Activated CD4-positive, alpha-beta T cell treated with anti-CD3 and anti-CD28 coated beads for 48 hours (primary cell): ENCODE results near the gene PRRT3.

ENCODE experiments used
- DNase-seq: peaks from one replicate; pipeline ENCODE4 v3.0.0-alpha.2; 2020

Gene PRRT3

DNA sequence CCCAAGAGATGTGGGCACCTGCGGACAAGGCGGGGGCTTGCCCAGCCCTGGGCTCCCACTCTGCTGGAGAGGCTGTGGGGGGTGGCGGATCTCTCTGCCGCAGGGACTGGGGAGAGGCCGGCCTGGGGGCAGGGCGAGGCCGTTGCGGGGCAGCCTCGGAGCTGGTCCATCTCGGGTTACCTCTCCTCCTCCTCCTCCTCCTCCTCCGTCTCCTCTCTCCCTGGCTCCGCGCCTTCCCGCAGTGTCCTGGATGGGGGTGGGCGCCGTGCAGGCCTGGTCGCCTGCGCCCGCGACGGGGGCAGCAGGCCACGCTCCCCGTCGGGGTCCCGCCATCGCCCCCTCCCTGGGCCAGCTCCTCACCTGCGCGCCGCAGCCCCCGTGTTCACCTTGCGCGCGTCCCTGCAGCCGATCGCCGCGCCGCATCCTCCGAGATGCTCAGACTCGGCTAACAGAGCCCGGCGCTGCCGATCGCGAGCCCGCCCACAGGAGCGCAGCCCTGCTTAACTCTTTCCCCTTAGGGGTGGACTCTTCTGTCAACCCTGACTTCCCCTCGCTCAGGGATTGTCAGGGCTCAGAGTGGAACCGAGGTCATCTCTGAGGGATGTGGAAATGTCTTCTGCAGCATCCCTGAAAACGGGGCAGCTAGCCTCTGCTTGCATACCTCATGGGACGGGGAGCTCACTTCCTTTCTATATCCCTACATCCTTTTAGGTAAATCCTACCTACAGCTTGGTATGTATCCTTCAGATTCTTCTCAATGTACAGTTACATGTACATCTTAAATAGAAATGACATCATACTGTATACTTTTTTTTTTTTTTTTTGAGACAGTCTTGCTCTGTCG is at the start of gene PRRT3:
TSS of gene PRRT3 (minus strand) at position 447 of the 844 bp plus-strand sequence. CDS start 2,293 bp downstream, outside the sequence.
- peak; percentile 81 for DNase-seq

DNA sequence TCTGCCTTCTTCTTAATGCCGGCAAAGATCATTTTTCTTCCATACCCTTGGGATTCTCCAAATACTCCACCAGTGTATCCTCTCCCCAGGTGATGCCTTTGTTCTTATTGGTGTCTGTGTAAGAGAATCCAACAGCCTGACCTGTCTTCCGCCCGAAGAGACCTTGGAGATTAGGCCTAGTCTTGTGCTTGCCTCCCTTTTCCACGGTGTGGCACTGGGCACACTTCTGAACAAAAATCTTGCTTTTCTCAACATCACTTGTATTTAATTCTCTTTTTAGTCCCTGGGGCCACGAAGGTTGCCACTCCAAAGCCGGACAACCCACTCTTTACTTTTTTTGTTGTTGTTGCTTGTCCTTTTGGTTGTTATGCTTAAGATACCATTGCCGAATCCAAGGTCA is 48.5 kb upstream of the PRRT3 start:
- DNase-seq: no peak

DNA sequence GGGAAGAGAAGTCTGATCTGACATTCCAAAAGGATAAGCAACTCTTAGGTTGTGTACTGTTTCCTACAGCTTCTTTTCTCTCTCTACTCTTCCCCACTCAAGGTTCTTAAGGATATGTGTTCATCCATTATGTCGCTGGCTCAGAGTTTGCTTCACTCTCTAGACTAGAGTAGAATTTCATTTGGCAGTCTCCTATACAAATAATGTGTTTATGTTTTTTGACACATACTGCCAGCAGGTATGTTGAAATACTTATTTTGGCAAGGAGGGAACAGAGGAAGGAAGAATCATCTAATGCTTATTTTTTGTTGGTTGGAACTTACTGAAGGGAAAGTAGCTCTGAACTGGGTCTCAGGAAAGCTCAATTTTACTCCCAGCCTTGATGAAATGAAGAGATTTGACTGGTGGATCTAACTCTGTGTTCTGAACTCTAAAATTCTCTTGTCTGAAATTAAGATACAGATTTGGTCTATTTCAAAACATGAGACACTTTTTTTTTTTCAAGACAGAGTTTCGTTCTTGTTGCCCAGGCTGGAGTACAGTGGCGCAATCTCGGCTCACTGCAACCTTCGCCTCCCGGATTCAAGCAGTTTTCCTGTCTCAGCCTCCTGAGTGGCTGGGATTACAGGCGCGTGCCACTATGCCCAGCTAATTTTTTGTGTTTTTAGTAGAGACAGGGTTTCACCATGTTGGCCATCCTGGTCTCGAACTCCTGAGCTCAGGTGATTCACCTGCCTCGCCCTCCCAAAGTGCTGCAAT is 42.1 kb upstream of the PRRT3 start:
- no peak for DNase-seq

DNA sequence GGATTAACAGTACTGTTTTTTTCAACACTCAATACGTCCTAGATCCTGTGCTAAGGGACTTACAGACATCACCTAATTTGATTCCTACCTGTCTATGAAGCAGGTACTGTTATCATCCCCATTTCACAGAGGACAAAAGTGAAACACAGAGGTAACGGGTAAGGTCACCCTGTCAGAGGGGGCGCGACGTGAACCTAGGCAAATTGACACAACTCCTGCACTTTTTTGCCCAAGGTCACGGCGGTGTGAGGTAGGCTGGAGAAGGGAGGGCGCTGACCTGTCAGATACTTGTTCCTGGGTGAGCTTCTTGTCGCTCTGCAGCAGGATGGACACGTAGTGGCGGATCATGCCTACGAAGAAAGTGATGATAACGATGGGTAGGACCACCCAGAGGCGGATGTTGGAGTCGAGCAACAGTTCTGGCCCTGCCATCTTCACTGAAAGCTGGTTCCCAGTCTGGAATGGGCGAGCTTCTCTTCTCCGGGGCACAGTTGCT is 34.1 kb upstream of the PRRT3 start:
- no peak for DNase-seq

DNA sequence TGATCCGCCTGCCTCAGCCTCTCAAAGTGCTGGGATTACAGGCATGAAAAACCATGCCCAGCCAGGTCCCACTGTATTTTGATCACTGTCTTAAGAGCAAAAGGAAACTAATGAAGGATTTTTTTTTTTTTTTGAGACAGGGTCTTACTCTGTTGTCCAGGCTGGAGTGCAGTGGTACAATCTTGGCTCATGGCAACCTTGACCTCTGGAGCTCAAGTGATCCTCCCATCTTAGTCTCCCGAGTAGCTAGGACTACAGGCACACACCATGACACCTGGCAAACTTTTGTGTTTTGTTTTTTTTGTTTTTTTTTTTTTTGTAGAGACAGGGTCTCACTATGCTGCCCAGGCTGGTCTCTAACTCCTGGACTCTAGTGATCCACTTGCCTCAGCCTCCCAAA is 28.0 kb upstream of the PRRT3 start:
- no peak for DNase-seq

DNA sequence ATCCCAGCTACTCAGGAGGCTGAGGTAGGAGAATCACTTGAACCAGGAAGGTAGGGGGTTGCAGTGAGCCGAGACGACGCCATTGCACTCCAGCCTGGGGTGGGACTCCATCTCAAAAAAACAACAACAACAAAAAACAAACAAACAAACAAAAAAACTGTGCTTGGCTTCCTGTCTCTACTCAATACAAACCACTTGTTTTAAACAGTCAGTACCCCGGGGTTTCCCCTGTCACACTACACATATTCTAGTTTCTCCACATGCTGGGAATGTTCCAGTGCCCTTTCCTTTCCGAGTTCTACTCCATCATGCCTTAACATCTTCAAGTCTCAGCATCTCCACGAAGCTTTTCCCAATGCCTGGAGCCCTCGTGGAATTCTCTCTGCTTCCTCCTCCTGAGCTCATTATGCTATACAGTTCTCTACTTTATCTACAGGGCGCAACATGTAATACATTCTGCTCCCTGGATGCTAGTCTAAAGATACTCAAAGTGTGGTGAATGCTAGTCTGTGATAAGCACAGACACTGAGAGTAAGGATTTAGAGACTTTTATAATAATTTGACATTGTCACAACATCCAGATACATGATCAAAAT is 26.6 kb upstream of the PRRT3 start:
- no peak for DNase-seq

DNA sequence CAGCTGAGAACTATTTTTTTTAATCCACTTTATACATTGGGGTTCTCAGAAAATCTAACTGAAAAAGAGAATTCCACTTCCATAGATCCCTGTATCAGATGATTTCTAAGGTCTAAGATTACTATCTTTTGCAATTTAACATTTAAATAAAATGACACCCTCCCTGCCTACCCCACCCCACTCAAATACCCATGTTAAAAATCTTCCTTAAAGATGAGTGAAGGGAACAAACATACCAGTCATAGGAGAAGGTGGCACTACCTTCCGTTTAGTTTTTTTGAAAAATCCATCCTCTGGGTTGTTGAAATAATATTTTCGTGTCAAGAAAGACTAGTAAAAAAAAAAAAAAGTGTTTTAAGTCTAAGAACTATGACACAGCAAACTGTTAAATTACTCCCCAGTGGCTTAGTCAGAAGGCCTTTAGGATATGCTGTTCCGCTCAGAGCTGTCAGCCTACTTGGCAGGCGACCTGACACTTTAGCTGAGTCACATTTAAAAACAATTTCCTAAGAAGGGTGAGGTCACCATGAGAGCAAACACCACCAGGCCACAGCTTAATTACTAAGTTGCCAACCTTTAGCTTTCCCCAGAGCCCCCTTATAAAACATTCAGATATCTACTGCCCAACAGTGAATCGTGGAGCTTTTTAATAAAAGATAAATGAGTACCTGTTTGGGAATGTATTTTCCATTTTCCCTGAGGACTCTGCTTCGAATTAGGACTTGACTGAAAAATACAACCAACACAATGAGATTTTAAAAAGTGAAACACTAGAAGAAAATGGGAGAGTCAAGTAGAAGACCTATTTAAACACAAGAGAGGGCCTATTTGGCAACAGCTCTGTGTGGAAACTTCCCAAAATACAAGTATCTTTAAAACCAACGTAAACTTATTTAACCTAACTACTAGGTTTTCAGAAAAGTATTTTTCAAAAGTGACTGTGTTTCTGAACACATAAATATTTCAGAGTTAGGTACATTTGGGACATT is 24.8 kb upstream of the PRRT3 start:
- DNase-seq: peak; percentile 60

DNA sequence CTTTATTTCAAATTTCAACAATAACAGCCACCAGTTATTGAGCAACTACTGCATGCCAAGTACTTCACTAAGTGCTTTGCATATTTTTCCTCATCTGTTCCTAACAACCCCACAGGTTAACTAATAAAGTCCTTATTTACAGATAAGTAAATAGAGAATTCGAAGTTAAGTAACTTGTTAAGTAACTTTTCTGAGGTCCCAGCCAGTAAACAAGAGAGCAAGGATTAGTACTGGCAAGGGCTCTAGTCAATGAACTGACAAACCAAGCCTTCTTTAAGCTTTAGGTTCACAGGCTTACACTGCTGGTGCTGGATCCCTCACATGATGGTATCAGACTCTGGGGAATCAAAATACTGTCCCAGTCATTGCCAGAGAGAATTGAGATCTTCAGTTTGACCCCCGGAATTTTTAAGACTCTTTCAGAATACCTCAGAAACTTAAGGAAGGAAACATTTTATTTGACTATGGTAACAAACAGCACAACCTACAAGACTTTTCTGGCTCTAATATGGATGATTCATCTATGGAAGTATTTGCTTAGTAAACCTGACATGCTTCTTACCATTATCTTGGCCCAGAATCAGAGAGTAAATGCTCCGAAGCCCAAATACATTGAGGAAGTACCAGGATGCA is 17.9 kb upstream of the PRRT3 start:
- DNase-seq: no peak

DNA sequence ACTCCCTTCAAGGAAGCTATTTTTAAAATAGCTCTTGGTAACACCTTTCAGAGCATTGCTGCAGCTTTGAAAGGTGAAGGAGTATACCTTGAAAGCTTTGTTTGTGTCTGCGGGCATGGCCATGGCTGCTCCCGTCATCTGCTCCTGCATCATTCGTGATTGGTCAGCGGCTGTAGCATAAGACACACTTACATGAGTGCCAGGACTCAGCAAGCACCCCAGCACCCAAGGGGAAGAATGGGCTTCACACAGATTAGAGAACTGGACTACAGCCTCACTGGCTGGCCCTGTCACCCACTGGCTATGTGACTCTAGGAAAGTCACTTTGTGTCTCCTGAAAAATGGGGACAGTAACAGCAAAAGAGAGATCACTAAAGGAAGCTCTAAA is 17.4 kb upstream of the PRRT3 start:
- no peak for DNase-seq

DNA sequence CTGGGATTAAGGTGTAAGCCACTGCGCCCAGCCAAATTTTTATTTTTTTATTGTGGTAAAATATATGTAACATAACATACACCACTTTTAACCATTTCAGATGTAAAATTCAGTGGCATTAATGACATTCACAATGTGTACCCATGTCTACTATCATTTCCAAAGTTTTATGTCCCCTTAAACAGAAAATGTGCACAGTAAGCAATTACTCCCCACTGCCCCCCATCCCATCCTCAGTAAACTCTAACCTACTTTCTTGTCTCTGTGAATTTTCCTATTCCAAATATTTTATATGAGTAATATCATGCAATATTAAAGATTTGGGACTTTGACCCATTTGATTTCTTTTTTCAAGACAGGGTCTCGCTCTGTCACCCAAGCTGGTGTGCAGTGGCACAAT is 14.6 kb upstream of the PRRT3 start:
- DNase-seq: no peak

DNA sequence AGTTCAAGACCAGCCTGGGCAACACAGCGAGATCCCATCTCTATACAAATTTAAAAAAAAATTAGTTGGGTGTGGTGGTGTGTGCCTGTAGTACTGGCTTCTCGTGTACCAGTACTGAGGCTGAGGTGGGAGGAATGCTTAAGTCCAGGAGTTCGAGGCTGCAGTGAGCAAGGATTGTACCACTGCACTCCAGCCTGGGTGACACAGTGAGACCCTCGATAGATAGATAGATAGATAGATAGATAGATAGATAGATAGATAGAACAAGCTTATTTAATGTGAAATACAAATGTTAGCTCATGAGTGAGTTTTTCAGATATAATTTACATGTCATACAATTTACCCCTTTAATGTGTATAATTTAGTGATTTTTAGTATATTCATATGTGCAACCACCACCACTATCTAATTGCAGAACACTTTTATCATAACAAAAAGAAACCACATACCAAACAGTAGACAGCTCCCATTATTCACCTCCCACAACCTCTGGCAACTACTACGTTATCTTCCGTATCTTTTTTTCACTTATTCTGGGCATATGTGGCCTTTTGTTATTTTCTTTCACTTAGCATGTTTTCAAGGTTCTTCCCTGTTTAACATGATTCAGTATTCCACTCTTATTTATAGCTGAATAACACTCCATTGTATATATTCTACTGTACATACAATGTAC is 13.1 kb upstream of the PRRT3 start:
- no peak for DNase-seq

DNA sequence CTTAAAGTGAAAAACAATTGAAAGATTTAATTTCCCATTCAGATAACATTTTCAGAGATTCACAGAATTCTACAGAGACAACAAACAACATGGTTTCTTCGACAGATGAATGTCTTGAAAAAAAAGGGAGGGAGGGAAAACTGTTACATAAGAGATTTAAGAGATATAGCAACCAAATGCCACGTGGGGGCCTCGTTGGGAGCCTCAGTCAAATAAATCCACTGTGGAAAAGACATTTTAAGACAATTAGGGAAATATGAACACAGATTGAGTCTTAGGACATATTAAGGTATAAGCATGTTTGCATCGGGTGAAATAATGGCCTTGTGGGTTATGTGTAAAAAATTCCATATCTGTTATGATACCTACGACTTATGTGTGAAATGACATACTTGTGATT is 5.0 kb upstream of the PRRT3 start:
- no peak for DNase-seq

DNA sequence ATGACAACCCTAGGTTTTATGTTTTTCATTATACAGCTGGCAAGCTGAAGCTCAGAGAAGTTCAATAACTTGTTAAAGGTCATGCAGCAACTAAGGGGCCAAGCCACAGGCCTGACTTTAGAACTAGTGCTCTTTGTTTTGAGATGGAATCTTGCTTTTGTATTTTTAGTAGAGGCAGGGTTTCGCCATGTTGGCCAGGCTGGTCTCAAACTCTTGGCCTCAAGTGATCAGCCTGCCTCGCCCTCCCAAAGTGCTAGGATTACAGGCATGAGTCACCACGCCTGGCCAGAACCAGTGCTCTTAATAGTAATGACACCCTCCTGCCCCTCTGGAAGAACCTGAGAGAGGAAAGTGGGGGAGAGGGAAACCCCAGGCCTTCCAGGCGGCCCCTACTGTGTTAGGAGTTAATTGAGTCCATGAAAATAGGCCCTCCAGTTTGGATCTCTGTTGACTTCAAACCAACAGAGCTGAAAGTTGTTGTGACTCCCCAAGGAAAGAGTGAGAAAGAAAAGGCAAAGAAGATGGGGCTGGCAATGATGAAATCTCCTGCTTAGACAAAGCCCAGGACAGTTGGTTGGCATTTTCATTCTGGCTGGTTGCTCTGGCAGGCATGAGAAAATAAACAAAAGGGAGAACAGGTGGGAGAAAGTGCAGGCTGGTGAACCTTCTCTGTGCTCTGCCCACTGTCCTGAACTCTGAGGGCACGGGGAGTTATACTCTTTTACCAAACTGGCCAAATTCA is 3.6 kb upstream of the PRRT3 start:
- DNase-seq: no peak

DNA sequence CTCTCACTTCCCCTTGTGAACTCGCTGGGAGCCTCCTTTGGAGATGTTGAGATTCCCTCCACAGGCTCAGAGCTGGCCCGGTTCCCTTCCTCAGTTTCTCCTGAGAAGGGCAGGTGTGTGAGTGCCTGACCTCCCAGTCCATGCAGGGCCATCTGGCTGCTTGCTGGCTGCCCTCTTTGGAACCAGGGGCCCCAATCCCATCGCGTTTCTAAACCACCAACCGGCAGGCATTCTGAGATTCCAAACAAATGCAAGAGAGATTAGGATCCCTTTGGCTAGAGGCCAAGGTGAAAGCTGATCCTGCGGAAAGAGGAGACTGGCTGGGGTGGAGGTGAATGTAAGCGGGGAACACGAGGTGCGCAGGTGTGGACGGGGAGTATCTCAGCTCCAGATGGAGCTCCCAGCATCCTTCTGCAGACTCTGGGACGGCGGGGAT is 2.9 kb upstream of the PRRT3 start:
- DNase-seq: no peak

DNA sequence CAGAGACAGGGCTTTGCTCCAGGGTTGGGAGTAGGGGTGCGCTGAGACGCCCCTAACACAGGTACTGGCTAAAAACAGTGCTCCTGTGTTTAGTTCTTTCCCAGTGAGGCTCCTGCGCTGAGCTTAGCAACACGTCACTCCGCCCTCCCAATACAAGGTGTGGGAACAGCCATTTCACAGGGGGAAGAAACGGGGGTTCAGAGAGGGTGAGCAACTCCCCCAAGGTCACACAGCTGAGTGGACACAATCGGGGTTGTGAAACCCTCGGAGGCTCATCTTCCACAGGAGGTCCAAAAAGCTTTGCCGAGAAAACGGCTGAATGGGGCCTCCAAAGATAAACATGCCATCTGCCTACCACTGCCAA is 628 bp downstream of the PRRT3 start:
- DNase-seq: peak; percentile 21

DNA sequence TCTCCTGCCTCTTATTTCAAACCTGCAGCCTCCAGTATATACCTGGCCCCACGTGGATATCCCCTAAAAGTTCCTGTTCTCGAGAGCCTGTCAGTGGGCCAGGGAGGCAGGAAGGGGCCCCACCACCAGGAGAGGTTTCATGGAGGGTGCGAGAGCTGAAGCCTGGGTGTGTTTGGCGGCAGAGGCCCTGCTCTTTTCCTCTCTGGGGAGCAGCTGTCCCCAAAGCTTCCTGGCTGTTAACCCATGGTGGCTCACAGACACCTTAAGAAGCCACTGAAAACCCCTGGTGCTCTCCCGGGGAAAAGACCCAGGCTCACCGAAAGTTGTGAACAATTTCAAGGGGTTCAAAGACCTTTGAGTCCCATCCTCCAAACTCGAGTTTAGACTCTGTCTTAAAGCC is 1.1 kb downstream of the PRRT3 start:
- DNase-seq: peak; percentile 36

DNA sequence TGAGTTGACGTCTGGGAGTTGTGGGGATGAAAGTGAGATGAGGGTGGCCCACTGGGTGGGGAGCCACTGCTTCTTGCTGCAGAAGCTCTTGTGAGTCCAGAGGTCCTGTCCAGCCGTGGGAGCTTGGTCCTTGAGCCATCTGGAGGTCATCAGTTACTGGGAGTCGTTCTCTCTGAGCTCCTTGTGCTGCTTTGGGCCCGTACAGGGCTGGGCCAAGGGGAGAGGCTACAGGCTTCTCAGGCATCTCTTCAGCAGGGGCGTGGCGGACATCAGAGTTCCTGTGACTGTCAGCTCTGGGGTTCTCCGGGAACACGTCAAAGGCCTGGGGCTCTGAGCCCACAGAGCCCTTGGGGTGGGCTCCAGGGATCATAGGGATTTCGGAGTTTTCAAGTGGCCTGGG is 2.6 kb downstream of the PRRT3 start:
- DNase-seq: no peak

DNA sequence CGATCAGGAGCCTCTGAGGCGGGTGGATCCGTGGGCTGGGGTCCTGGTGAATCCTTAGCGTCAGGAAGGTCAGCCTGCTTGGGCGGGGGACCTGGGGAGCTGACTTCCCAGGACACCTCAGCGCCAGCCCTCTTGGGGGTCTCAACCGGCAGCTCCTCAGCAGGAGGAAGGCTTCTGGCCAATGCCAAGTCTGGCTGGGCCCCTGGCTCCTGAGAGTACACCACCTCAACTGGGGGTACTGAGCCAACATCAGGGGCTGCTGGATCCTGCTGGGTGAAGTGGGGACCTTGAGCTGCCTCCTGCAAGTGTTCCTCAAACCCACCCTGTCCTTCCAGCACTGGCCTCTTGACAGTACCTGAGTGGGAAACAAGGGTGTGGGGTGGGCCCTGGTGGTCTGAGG is 3.1 kb downstream of the PRRT3 start:
- DNase-seq: no peak

DNA sequence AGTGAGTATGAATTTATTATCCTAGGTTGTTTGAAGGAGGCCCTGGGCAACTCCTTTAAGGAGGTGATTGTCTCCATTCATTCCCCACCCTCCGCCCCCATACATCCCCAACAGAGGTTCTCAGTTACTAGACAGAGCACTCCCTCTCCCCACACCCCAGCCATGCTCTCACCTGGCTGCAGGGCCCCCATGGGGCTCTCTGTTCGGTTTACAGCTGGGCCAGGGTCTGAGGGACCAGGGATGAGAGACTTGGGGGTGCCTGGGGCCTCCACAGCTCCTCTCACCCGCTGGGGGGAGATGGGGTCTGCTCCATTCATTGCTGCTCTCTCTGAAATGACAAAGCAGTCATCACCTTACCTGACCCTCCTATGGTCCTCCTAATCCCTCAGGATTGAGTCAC is 3.6 kb downstream of the PRRT3 start:
- no peak for DNase-seq
